Karpas-422 (cell line): Measurements from ENCODE around the gene CPM. TPM values are rescaled to one million over a fixed set of nuclear protein-coding genes. Genes with fewer than 3 reads are reported as not detected.

Source experiments
- DNase-seq: peaks from one replicate; pipeline ENCODE4 v3.0.0-alpha.2; 2015
- H2AFZ ChIP-seq: fragments of 200-600 bp; sonication (generic); 2 replicates; pipeline ENCODE4 v1.6.1; 2014; ENCODE audit warnings: antibody characterized with exemption, low read length, mixed read lengths
- H3K27ac ChIP-seq: fragments of 200-600 bp; sonication (generic); 2 replicates; pipeline ENCODE4 v1.5.1; 2014; ENCODE audit warnings: mild to moderate bottlenecking, low read length, moderate library complexity
- H3K27me3 ChIP-seq: fragments of 200-600 bp; sonication (generic); 2 replicates; pipeline ENCODE4 v1.6.1; 2014; ENCODE audit warnings: low read length, mixed read lengths
- H3K36me3 ChIP-seq: fragments of 200-600 bp; sonication (generic); 2 replicates; pipeline ENCODE4 v1.6.1; 2014; ENCODE audit warnings: low read length, mixed read lengths; ENCODE audit not compliant: insufficient read depth
- H3K4me1 ChIP-seq: fragments of 200-600 bp; sonication (generic); 2 replicates; pipeline ENCODE4 v1.6.1; 2014; ENCODE audit warnings: mild to moderate bottlenecking, low read length, mixed read lengths
- H3K4me2 ChIP-seq: fragments of 200-600 bp; sonication (generic); 2 replicates; pipeline ENCODE4 v1.6.1; 2014; ENCODE audit warnings: low read length, low read depth, mild to moderate bottlenecking; ENCODE audit not compliant: poor library complexity, severe bottlenecking
- H3K4me3 ChIP-seq: fragments of 200-600 bp; sonication (generic); 2 replicates; pipeline ENCODE4 v1.5.1; 2014; ENCODE audit warnings: mild to moderate bottlenecking, antibody characterized with exemption, low read length, mixed read lengths
- H3K79me2 ChIP-seq: fragments of 200-600 bp; sonication (generic); 2 replicates; pipeline ENCODE4 v1.6.1; 2014; ENCODE audit warnings: mild to moderate bottlenecking, low read length, mixed read lengths
- H3K9ac ChIP-seq: fragments of 200-600 bp; sonication (generic); 2 replicates; pipeline ENCODE4 v1.6.0; 2014; ENCODE audit warnings: low read length
- H3K9me2 ChIP-seq: fragments of 200-600 bp; sonication (generic), shearing (Covaris generic); replicated peaks from 2 replicates; pipeline ENCODE4 v1.6.0; 2014; ENCODE audit warnings: mild to moderate bottlenecking, low read length, moderate library complexity; ENCODE audit not compliant: insufficient read depth
- H3K9me3 ChIP-seq: fragments of 300-700, 200-600 bp; sonication (generic); 2 replicates; pipeline ENCODE4 v1.6.1; 2014; ENCODE audit warnings: low read length, mixed read lengths
- H4K20me1 ChIP-seq: fragments of 200-600 bp; sonication (generic); 2 replicates; pipeline ENCODE4 v1.6.1; 2014; ENCODE audit warnings: mild to moderate bottlenecking, antibody characterized with exemption, low read length, low read depth; ENCODE audit not compliant: insufficient read depth
- total RNA-seq: library from RNA; depleted of rRNA; stranded (reverse); fragments of >200 nt; shearing (Covaris generic); gene quantifications from 2 replicates; pipeline ENCODE4 v1.2.3, GENCODE V29; 2014; ENCODE audit warnings: low replicate concordance

The CPM gene
- total RNA-seq, 1 experiment from 2014 or later, result not detected

GRCh38 chr12:68959143-68959858 is 26.3 kb upstream of the CPM start:
- DNase-seq, result no peak
- H3K27me3 ChIP-seq, result no peaks in the 10 kb centered on the region
- H3K9me2 ChIP-seq, result no peaks in the 10 kb centered on the region
- H3K9ac ChIP-seq, result no peak overlapping the region
- H3K27ac ChIP-seq, result no peak overlapping the region
- H3K4me3 ChIP-seq, result no peak overlapping the region
- no peaks in the 10 kb centered on the region for H3K36me3 ChIP-seq
- no peak overlapping the region for H2AFZ ChIP-seq
- H3K4me1 ChIP-seq, result no peaks in the 10 kb centered on the region
- H3K9me3 ChIP-seq, result no peaks in the 10 kb centered on the region
- H3K4me2 ChIP-seq, result no peak overlapping the region
- H4K20me1 ChIP-seq, result no peaks in the 10 kb centered on the region
- no peaks in the 10 kb centered on the region for H3K79me2 ChIP-seq

- Histone ChIP-seq H3K4me2 (no peak overlapping the region), H3K79me2 (no peaks in the 10 kb centered on the region), H3K9me3 (no peaks in the 10 kb centered on the region), H3K9ac (no peak overlapping the region), H3K4me1 (no peaks in the 10 kb centered on the region), H3K4me3 (no peak overlapping the region), H3K36me3 (no peaks in the 10 kb centered on the region), H3K9me2 (no peaks in the 10 kb centered on the region), H2AFZ (no peak overlapping the region), H3K27me3 (no peaks in the 10 kb centered on the region), H4K20me1 (no peaks in the 10 kb centered on the region), H3K27ac (no peak overlapping the region)
- no peak for DNase-seq
Observed at GRCh38 chr12:68958322-68958721, 25.4 kb upstream of the CPM start.

GRCh38 chr12:68957273-68957672 is 24.3 kb upstream of the CPM start:
- Histone ChIP-seq H3K36me3 (no peaks in the 10 kb centered on the region), H3K9me2 (no peaks in the 10 kb centered on the region), H3K9ac (no peak overlapping the region), H4K20me1 (no peaks in the 10 kb centered on the region), H3K9me3 (no peaks in the 10 kb centered on the region), H3K27ac (no peak overlapping the region), H2AFZ (no peak overlapping the region), H3K4me2 (no peak overlapping the region), H3K27me3 (no peaks in the 10 kb centered on the region), H3K79me2 (no peaks in the 10 kb centered on the region), H3K4me3 (no peak overlapping the region), H3K4me1 (no peaks in the 10 kb centered on the region)
- DNase-seq, result no peak

- no peaks in the 10 kb centered on the region for H3K9me2 ChIP-seq
- no peaks in the 10 kb centered on the region for H3K9me3 ChIP-seq
- H3K4me2 ChIP-seq, result no peak overlapping the region
- H3K27ac ChIP-seq, result no peak overlapping the region
- DNase-seq, result no peak
- H3K79me2 ChIP-seq, result no peaks in the 10 kb centered on the region
- no peaks in the 10 kb centered on the region for H4K20me1 ChIP-seq
- no peak overlapping the region for H3K9ac ChIP-seq
- no peaks in the 10 kb centered on the region for H3K36me3 ChIP-seq
- H3K27me3 ChIP-seq, result no peaks in the 10 kb centered on the region
- no peak overlapping the region for H2AFZ ChIP-seq
- no peaks in the 10 kb centered on the region for H3K4me1 ChIP-seq
- no peak overlapping the region for H3K4me3 ChIP-seq
Observed at GRCh38 chr12:68956466-68956865, 23.5 kb upstream of the CPM start.

- Histone ChIP-seq H3K9me3 (no peaks in the 10 kb centered on the region), H3K9me2 (no peaks in the 10 kb centered on the region), H4K20me1 (no peaks in the 10 kb centered on the region), H3K79me2 (no peaks in the 10 kb centered on the region), H3K4me2 (no peak overlapping the region), H3K36me3 (no peaks in the 10 kb centered on the region), H3K9ac (no peak overlapping the region), H2AFZ (no peak overlapping the region), H3K4me3 (no peak overlapping the region), H3K27ac (no peak overlapping the region), H3K4me1 (no peaks in the 10 kb centered on the region), H3K27me3 (no peaks in the 10 kb centered on the region)
- no peak for DNase-seq
Observed at GRCh38 chr12:68954811-68955210, 21.8 kb upstream of the CPM start.

GRCh38 chr12:68953536-68953935 is 20.6 kb upstream of the CPM start:
- no peak overlapping the region for H3K4me2 ChIP-seq
- no peaks in the 10 kb centered on the region for H3K27me3 ChIP-seq
- no peaks in the 10 kb centered on the region for H3K9me2 ChIP-seq
- no peak for DNase-seq
- H3K9ac ChIP-seq, result no peak overlapping the region
- no peaks in the 10 kb centered on the region for H3K9me3 ChIP-seq
- no peaks in the 10 kb centered on the region for H3K79me2 ChIP-seq
- H3K4me1 ChIP-seq, result no peaks in the 10 kb centered on the region
- H3K36me3 ChIP-seq, result no peaks in the 10 kb centered on the region
- H3K4me3 ChIP-seq, result no peak overlapping the region
- no peak overlapping the region for H3K27ac ChIP-seq
- no peak overlapping the region for H2AFZ ChIP-seq
- H4K20me1 ChIP-seq, result no peaks in the 10 kb centered on the region

- Histone ChIP-seq H3K9ac (no peak overlapping the region), H3K27me3 (no peaks in the 10 kb centered on the region), H3K4me3 (no peak overlapping the region), H3K36me3 (no peaks in the 10 kb centered on the region), H2AFZ (no peak overlapping the region), H3K79me2 (no peaks in the 10 kb centered on the region), H3K27ac (no peak overlapping the region), H4K20me1 (no peaks in the 10 kb centered on the region), H3K4me2 (no peak overlapping the region), H3K9me3 (no peaks in the 10 kb centered on the region), H3K9me2 (no peaks in the 10 kb centered on the region), H3K4me1 (no peaks in the 10 kb centered on the region)
- DNase-seq, result no peak
Observed at GRCh38 chr12:68951652-68952051, 18.7 kb upstream of the CPM start.

- Histone ChIP-seq H4K20me1 (no peaks in the 10 kb centered on the region), H3K36me3 (no peaks in the 10 kb centered on the region), H3K79me2 (no peaks in the 10 kb centered on the region), H3K27me3 (no peaks in the 10 kb centered on the region), H3K9ac (no peak overlapping the region), H3K27ac (no peak overlapping the region), H2AFZ (no peak overlapping the region), H3K4me1 (no peaks in the 10 kb centered on the region), H3K9me3 (no peaks in the 10 kb centered on the region), H3K4me3 (no peak overlapping the region), H3K4me2 (no peak overlapping the region), H3K9me2 (no peaks in the 10 kb centered on the region)
- DNase-seq, result no peak
Observed at GRCh38 chr12:68950511-68950910, 17.5 kb upstream of the CPM start.
